Measurements from ENCODE around the gene PRXL2B.
"Not testable (repeated sequence)": the region's sequence is repeated elsewhere in the genome, so short reads cannot be mapped to it uniquely, and the experiment has no call there.

Gene PRXL2B

DNA sequence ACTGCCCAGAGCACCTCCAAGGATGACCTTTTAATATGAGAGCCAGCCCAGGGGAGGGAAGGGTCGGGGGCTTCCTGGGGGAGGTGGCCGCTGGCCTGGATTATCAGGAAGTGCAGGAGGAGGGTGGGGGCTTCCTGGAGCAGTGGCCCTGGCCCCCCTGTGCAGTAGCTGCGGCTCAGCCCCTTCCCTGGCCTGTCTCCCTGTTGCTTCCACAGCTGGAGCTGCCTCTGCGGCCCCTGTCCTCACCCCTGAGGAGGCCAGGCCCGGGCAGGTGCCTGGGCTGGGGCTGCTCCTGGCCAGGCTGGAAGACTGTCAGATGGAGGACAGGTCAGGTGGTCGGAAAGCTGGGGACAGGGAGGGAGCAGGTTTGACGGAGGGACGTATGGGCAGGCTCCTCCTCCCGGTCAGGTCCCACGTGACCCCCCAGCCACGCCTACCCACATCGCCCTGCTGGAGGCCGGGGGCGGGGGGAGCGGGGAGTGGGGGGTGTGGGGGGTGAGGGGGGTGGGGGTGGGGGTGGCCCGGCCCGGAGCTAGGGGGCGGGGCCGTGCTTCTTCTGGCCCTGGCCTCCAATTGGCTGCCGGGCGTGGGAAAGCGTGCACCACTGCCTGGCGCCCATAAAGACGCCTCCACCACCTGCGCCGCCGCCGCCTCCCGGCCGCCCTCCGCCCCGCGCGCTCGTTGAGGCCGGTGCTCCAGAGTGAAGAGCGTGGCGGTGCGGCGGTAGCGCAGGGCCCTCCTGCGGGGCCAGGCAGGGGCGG, 40.6 kb upstream of the PRXL2B start:
- H3K4me3 ChIP-seq (replicated peaks in 1 of 2; ENCODE audit: low read depth in 2 of 2, low read length in 2 of 2) = peak overlapping the region; percentile 47 to 55
- TF ChIP-seq, protein P1, sequence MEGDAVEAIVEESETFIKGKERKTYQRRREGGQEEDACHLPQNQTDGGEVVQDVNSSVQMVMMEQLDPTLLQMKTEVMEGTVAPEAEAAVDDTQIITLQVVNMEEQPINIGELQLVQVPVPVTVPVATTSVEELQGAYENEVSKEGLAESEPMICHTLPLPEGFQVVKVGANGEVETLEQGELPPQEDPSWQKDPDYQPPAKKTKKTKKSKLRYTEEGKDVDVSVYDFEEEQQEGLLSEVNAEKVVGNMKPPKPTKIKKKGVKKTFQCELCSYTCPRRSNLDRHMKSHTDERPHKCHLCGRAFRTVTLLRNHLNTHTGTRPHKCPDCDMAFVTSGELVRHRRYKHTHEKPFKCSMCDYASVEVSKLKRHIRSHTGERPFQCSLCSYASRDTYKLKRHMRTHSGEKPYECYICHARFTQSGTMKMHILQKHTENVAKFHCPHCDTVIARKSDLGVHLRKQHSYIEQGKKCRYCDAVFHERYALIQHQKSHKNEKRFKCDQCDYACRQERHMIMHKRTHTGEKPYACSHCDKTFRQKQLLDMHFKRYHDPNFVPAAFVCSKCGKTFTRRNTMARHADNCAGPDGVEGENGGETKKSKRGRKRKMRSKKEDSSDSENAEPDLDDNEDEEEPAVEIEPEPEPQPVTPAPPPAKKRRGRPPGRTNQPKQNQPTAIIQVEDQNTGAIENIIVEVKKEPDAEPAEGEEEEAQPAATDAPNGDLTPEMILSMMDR (IDR thresholded peaks at IDR 0.05; ENCODE audit: low read depth, low read length) = no peak
- peak; percentile 57 to 71 for DNase-seq (ENCODE audit: low read depth in 2 of 2)

DNA sequence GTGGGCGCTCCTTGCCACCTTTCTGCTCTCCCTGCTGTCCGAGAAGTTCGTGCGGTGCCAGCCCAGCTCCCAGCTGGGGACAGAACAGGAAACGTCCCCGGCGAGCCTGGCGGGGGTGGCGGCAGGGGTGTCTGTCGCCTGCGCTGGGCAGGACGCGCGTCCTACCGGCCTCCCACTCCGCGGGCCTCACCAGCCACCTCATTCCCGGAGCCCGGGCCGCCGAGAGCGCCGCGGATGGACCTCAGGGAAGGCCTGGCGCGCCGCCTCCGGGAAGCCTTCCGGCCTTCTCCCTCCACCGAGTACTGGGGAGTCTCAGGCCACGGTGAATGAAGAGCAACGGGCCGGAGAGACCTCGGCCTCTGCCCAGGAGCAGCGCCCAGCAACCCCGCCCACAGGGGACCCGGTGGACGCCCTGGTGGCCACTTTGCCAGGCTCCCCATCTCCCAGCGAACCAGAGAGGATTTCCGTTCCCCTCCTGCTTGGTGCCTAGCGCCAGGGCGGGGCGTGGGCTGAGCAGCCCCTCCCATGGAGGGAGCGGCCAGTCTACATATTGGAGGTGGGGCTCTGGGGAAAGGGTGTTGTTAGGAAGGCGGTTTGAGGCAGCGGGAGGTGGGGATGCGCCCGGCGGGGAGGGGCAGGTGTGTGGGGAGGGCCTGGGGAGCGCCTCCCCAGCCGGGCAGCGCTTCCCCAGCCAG, 39.9 kb upstream of the PRXL2B start:
- TF ChIP-seq, protein P1 (IDR thresholded peaks at IDR 0.05; ENCODE audit: low read depth, low read length) = no peak
- H3K4me3 ChIP-seq (replicated peaks in 1 of 2; ENCODE audit: low read depth in 2 of 2, low read length in 2 of 2) = peak overlapping the region; percentile 47 to 55
- DNase-seq (ENCODE audit: low read depth in 2 of 2) = peak; percentile 69 to 71

DNA sequence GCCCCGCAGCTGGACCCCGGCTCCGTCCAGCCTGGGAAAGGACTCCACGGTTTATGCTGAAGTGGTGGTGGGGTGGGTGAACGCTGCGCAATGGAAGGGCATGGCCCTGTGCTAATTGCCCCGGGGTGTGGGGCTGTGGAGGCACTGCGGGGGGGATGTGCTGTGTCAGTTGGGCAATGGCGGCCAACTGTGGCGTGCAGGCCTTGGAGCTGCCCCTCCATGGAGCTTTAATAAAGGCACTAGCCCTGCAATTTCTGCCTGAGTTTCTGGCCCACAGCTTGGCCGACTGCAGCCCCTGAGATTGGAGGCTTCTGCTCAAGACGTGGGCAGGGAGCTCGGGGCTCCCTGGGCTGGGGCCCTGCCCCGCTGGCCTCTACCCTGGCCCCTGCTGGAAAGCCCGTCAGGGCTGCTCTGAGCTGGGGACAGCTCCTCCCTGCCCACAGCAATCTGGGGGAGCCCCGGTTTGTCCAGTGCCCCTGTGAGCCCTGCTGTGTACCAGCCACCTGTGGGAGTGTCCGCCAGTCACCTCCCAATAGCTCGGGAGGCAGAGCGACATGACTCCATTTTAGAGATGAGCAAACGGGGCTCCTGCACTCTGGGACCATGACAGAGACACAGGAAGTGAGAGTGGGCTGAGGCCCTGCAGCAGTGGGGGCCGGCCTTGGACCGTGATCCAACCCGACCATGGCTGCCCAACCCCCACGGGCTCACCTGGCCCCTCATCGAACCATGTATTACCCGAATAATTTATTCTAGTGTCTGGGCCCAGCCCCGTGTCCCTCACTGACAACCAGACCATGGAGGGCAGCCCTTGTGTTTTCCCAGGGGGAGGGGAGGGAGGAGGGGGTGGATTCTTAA, 39.1 kb upstream of the PRXL2B start:
- peak overlapping the region; percentile 47 to 55 for H3K4me3 ChIP-seq (replicated peaks in 1 of 2; ENCODE audit: low read depth in 2 of 2, low read length in 2 of 2)
- no peak for DNase-seq (ENCODE audit: low read depth in 2 of 2)

DNA sequence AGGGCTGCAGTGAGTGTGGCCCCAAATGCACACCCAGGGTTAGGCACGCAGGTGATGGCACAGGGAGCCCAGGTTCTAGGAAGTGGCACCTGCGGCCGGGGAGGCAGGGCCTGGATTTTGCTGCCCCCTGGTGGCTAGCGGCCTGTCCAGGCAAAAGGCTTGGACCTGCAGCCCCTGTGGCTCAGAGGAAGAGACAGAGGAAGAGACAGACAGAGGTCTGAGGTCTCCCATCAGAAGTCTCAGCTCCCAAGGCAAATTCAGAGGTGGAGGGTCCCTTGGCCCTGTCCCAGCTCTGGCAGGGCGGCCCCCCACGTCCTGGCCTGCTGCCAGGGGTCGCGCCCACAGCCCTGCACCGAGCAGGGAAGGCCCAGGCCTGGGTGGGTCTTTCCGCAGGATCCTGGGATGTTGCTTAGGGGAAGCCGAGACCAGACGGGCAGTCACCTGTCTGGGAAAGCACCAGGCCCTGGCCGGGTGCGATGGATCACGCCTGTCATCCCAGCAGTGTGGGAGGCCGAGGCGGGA, 38.4 kb upstream of the PRXL2B start:
- no peak overlapping the region for H3K4me3 ChIP-seq (replicated peaks in 1 of 2; ENCODE audit: low read depth in 2 of 2, low read length in 2 of 2)
- peak; percentile 71 to 73 for DNase-seq (ENCODE audit: low read depth in 2 of 2)
- TF ChIP-seq, protein P1 (IDR thresholded peaks at IDR 0.05; ENCODE audit: low read depth, low read length) = peak; percentile 95

More for the DNA sequence above, 39.1 kb upstream of the PRXL2B start:
- TF ChIP-seq, protein P1 (IDR thresholded peaks at IDR 0.05; ENCODE audit: low read depth, low read length) = no peak

DNA sequence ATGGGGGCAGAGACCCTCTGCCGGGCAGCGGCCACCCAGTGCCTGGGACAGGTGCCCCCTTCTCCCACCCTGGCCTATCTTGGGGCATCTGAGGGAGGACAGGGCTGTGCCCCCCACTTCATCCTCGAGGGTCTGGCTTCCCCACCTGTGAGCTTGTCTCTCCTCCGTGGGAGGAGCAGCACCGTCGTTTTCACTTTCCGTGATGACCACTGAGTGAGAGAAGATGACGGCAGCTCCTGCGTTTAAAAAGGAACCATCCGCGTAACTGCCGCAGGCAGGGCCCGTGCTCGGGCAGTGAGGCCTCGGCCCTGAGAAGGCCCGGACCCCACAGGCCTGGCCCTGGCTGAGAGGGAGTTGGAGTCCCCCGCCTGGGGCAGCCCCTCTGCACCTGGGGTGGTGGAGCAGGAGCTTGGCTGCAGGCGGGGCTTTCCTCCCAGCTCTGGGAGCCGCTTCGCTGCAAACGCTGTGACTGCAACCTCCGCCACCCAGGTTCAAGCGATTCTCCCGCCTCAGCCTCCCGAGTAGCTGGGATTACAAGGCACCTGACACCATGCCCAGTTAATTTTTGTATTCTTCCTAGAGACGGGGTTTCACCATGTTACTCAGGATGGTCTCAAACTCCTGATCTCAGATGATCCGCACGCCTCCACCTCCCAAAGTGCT, 37.1 kb upstream of the PRXL2B start:
- H3K4me3 ChIP-seq (replicated peaks in 1 of 2; ENCODE audit: low read depth in 2 of 2, low read length in 2 of 2); DNase-seq (ENCODE audit: low read depth in 2 of 2): not testable (repeated sequence)

DNA sequence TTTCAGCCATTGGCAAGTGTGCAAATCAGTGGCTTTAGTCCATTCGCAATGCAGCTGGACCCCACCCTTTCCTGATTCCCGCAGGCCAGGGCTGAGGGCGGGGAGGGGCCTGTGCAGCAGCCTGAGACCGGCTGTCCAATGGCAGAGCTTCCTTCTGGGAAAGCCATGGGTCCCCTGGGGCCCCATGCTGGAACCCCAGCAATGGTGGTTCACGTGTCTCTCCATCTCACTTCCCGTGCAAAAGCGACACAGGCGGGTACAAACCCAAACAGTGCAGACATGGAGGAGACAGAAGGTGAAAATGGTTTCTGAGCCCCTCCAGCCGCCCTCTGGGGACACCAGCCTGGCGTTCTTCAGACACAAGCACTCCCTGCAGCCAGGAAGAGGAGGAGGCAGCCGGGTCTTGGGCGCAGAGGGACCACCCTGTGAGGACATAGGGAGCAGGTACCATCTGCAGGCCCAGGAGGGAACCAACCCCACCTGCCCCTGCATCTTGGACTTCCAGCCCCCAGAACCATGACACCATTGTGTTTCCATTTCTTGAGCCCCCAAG, 36.2 kb upstream of the PRXL2B start:
- not testable (repeated sequence) for DNase-seq (ENCODE audit: low read depth in 2 of 2); H3K4me3 ChIP-seq (replicated peaks in 1 of 2; ENCODE audit: low read depth in 2 of 2, low read length in 2 of 2)

DNA sequence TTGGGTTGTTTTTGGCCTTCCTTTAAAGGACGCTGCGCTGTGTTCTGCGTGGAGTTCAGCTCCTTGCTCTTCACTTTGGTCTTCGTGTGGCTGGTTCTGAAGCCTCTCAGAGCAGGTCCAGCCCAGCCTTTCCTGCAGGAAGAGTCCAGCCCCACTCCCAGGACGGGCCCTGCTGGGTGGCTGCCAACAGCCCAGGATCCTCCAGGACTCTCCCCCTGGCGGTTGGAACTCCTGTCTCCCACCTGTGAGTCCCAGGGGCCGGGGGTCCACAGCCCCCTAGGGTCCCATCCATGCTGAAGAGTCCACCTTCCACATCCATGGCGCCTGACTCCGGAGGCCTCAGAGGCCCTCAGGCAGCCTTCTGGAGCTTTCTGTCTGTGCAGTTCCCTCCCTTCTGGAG, 35.0 kb upstream of the PRXL2B start:
- H3K4me3 ChIP-seq (replicated peaks in 1 of 2; ENCODE audit: low read depth in 2 of 2, low read length in 2 of 2); DNase-seq (ENCODE audit: low read depth in 2 of 2): not testable (repeated sequence)

Data from cardiac fibroblast (primary cell).